Bronchial epithelial cell (primary cell): ENCODE data around the gene ATP6V0B. TPM values are rescaled to one million over a fixed set of nuclear protein-coding genes. Genes with fewer than 3 reads are reported as not detected.

Source experiments
- DNase-seq: peaks from one replicate; pipeline ENCODE4 v3.0.0-alpha.2; 2010; ENCODE audit warnings: low read depth
- FAIRE-seq: peaks from 2 replicates; lab custom pipeline; 2011; peaks lifted over from hg19 to GRCh38; lab: Jason Lieb, UNC
- H3K27me3 ChIP-seq: 2 replicates; pipeline ENCODE4 v1.5.1; 2011; ENCODE audit warnings: low read length; ENCODE audit not compliant: control insufficient read depth, insufficient read depth
- H3K36me3 ChIP-seq: 2 replicates; pipeline ENCODE4 v1.5.1; 2011; ENCODE audit warnings: low read length; ENCODE audit not compliant: control insufficient read depth, insufficient read depth
- H3K4me3 ChIP-seq: 2 replicates; pipeline ENCODE4 v1.5.1; 2011; ENCODE audit warnings: mild to moderate bottlenecking, low read depth, low read length, control low read depth
- CTCF ChIP-seq: IDR thresholded peaks from 2 replicates; pipeline ENCODE4 v1.5.1; 2011; ENCODE audit warnings: mild to moderate bottlenecking, moderate library complexity, low read length, control low read depth, inconsistent platforms; ENCODE audit not compliant: insufficient read depth, severe bottlenecking
- total RNA-seq: library from RNA; depleted of rRNA; stranded (reverse); fragments of >200 nt; gene quantifications from 2 replicates; pipeline ENCODE4 v1.2.1, GENCODE V29; 2014

Gene ATP6V0B
- total RNA-seq, 1 donor from 2014 or later, result 220 TPM

GRCh38 chr1:44021581-44022321 is 47.0 kb downstream of the ATP6V0B start:
- peaks cover 30% of the 10 kb centered on the region for H3K36me3 ChIP-seq
- DNase-seq, result no peak
- no peak overlapping the region for H3K4me3 ChIP-seq
- no peaks in the 10 kb centered on the region for H3K27me3 ChIP-seq
- TF ChIP-seq CTCF, result no peak
- FAIRE-seq, result peak; percentile 7

GRCh38 chr1:44024031-44024902 is 49.5 kb downstream of the ATP6V0B start:
- peaks cover 29% of the 10 kb centered on the region for H3K36me3 ChIP-seq
- DNase-seq (no peak), FAIRE-seq (no peak)
- no peak for TF ChIP-seq CTCF
- no peaks in the 10 kb centered on the region for H3K27me3 ChIP-seq
- H3K4me3 ChIP-seq, result no peak overlapping the region

- peaks cover 26% of the 10 kb centered on the region for H3K36me3 ChIP-seq
- no peaks in the 10 kb centered on the region for H3K27me3 ChIP-seq
- TF ChIP-seq CTCF, result no peak
- no peak overlapping the region for H3K4me3 ChIP-seq
- DNase-seq, result peak; percentile 89
- no peak for FAIRE-seq
Observed at GRCh38 chr1:44024903-44025525, 50.3 kb downstream of the ATP6V0B start.

- Histone ChIP-seq H3K36me3 (peaks cover 21% of the 10 kb centered on the region), H3K4me3 (no peak overlapping the region), H3K27me3 (no peaks in the 10 kb centered on the region)
- DNase-seq (peak; percentile 44), FAIRE-seq (no peak)
- TF ChIP-seq CTCF, result no peak
Observed at GRCh38 chr1:44025816-44026215, 51.1 kb downstream of the ATP6V0B start.

- no peaks in the 10 kb centered on the region for H3K27me3 ChIP-seq
- no peak overlapping the region for H3K4me3 ChIP-seq
- FAIRE-seq (no peak), DNase-seq (no peak)
- TF ChIP-seq CTCF, result no peak
- peaks cover 12% of the 10 kb centered on the region for H3K36me3 ChIP-seq
Observed at GRCh38 chr1:44027320-44027719, 52.6 kb downstream of the ATP6V0B start.

Other genes starting within 250 kb of the ATP6V0B start
- gene ARTN, start 41.2 kb upstream of the ATP6V0B start, total RNA-seq, result 8.7 and 20.1 TPM in 2 replicates
- gene IPO13, start 28.0 kb upstream of the ATP6V0B start, total RNA-seq, result 13.2 and 19.8 TPM in 2 replicates
- gene DPH2, start 5.0 kb upstream of the ATP6V0B start, total RNA-seq, result 17.9 and 31.9 TPM in 2 replicates
- 72.7 and 84.0 TPM in 2 replicates for gene B4GALT2, start 4.2 kb downstream of the ATP6V0B start, total RNA-seq
- 2.6 and 3.7 TPM in 2 replicates for gene CCDC24, start 16.6 kb downstream of the ATP6V0B start, total RNA-seq
- gene SLC6A9, start 56.5 kb downstream of the ATP6V0B start, total RNA-seq, result 13.4 and 21.9 TPM in 2 replicates
- gene KLF17, start 143.9 kb downstream of the ATP6V0B start, total RNA-seq, result not detected in 2 replicates
- not detected in 2 replicates for gene KLF18, start 166.7 kb downstream of the ATP6V0B start, total RNA-seq
- 17.9 and 21.9 TPM in 2 replicates for gene DMAP1, start 238.5 kb downstream of the ATP6V0B start, total RNA-seq